Ishikawa (cell line): ENCODE data around the gene ALOX5AP.

Experiments used
- CEBPB ChIP-seq: IDR thresholded peaks from 2 replicates; pipeline ENCODE4 v1.6.1; 2012
- EP300 ChIP-seq: IDR thresholded peaks from 2 replicates; pipeline ENCODE4 v1.6.1; 2012; ENCODE audit warnings: borderline replicate concordance
- MAX ChIP-seq: IDR thresholded peaks from 2 replicates; pipeline ENCODE4 v1.6.1; 2012
- NFIC ChIP-seq: IDR thresholded peaks from 2 replicates; pipeline ENCODE4 v1.6.1; 2012
- RAD21 ChIP-seq: IDR thresholded peaks from 2 replicates; pipeline ENCODE4 v1.6.1; 2012; ENCODE audit warnings: low read depth
- REST ChIP-seq: IDR thresholded peaks from 2 replicates; pipeline ENCODE4 v1.6.1; 2012; ENCODE audit warnings: low read depth, mild to moderate bottlenecking
- TAF1 ChIP-seq: IDR thresholded peaks from 2 replicates; pipeline ENCODE4 v1.6.1; 2012; ENCODE audit warnings: low read depth, mild to moderate bottlenecking
- TCF12 ChIP-seq: IDR thresholded peaks from 2 replicates; pipeline ENCODE4 v1.6.1; 2012; ENCODE audit warnings: low read depth
- TEAD4 ChIP-seq: IDR thresholded peaks from 2 replicates; pipeline ENCODE4 v1.6.1; 2012

- TF ChIP-seq TAF1, result no peak
- TF ChIP-seq NFIC, result no peak
- TF ChIP-seq MAX, result no peak
- no peak for TF ChIP-seq CEBPB
- no peak for TF ChIP-seq RAD21
- TF ChIP-seq TEAD4, result no peak
- no peak for TF ChIP-seq EP300
- no peak for TF ChIP-seq TCF12
- no peak for TF ChIP-seq REST
Observed at GRCh38 chr13:30763786-30764413, 28.6 kb downstream of the ALOX5AP start.
